Activated T-cell treated with anti-CD3 and anti-CD28 coated beads, Interleukin-2, amount 50 U/mL, for 1 hour (primary cell): ENCODE results near the gene C17orf75.
"Not testable (repeated sequence)": the region's sequence is repeated elsewhere in the genome, so short reads cannot be mapped to it uniquely, and the experiment has no call there.

Experiments used
- DNase-seq: peaks from one replicate; pipeline ENCODE4 v3.0.0-alpha.2; 2020

C17orf75 gene, protein sequence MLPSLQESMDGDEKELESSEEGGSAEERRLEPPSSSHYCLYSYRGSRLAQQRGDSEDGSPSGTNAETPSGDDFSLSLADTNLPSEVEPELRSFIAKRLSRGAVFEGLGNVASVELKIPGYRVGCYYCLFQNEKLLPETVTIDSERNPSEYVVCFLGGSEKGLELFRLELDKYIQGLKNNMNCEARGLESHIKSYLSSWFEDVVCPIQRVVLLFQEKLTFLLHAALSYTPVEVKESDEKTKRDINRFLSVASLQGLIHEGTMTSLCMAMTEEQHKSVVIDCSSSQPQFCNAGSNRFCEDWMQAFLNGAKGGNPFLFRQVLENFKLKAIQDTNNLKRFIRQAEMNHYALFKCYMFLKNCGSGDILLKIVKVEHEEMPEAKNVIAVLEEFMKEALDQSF

DNA sequence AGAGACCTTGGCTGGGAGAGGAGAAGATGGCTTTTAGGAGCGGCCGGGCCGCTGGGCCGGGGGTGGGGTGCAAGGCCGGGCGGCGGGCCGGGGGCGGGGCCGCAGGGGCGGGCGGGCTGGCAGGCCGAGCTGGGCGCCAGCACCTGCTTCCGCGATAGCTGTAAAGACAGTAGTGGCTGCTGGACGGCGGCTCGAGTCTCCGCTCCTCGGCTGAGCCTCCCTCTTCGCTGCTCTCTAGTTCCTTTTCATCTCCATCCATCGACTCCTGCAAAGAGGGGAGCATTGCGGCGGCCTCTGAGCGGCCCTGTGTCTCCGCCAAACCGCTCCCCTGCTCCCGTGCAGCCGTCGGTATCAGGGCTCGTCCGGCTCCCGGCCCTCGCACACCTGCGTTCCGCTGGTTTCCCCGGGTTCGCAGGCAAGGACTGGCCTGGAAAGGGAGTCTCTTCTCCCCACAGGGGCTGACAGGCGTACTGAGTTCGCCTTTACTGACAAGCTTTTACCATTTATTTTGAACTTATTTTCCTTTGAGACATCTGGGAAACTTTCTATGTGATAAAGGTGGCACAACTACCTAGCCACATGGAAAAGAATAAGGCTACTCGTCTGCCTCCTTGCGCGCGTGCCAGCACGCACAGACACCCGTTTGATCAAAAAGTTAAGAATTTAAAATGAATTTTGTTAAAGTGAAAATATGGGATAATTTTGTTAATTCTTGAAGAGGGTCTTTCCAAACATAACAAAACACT is at the start of gene C17orf75:
Gene C17orf75 (minus strand): TSS at position 317 of the 746 bp plus-strand sequence. CDS start 34 bp downstream, at position 283.
- peak; percentile 85 for DNase-seq

DNA sequence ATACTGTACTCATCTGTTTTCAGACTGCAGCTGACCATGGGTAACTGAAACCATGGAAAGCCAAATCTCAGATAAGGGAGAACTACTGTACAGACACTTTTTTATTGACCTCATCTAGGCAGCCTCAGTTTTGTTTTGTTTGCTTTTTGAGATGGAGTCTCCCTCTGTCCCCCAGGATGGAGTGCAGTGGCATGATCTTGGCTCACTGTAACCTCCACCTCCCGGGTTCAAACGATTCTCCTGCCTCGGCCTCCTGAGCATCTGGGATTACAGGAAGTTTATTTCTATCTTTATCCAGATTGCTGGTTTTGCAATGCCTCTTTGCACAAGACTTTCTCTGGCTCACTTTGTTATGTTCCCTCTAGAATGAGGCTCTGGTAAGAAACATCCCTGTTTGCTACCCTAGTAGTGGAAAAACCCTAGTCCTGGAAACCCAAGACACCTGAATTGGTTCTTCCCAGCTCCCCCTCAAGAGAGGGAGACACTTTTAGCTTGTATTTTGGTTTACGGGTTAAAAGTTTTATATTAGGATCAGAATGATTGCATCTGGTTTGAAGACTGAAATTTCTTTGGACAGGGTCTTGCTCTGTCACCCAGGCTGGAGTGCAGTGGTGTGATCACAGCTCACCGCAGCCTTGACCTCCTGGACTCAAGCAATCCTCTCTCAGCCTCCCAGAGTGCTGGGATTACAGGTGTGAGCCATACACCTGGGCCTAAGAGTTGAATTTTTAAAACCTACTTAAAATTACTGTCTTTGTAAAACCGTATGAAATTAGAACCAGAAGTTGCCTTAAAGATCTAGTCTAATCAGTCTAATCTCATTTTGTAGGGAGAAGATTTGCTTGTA is 46.9 kb upstream of the C17orf75 start:
- DNase-seq, result no peak

DNA sequence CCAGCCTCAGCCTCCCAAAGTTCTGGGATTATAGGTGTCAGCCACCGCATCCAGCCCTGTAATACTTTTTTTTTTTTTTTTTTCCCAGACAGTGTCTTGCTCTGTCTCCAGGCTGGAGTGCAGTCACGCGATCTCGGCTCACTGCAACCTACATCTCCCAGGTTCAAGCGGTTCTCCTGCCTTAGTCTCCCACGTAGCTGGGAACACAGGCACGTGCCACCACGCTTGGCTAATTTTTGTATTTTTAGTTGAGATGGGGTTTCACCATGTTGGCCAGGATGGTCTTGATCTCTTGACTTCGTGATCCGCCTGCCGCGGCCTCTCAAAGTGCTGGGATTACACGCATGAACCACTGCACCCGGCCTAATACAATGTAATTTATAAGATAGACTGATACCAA is 46.2 kb upstream of the C17orf75 start:
- DNase-seq, result not testable (repeated sequence)

DNA sequence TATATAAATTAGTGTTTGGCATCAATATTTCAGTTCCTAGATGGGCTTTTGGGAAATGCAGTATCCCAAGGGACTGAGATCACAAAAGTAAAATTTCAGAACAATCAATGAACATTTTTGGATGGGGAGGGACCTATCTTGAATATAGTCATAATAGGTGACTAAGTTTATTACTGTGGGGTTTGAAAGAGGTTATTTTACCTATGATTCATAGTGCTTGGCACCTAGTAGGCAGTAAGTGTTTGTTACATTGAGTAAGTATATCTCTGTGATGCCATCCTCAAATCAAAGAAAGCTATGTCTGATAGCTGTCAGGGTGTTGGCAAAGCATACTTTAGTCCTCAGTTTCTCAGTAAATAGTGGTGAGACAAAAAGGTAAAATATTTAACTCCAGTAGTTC is 44.9 kb upstream of the C17orf75 start:
- no peak for DNase-seq

DNA sequence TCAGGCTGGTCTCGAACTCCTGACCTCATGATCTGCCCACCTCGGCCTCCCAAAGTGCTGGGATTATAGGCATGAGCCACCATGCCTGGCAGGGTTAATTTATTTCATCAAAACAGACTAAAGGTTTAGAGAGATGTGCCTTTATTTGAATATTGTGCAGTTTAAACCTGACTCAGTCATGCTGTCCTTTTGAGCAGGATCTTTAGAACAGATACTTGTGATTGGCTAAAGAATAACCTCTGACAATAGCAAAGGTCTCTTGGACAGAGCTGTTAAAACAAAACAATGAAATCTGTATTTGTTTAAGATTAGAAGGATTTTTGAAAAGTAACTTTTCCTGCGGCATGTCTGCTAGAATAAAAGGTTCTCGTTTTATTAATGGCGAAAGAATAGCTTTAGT is 44.0 kb upstream of the C17orf75 start:
- DNase-seq, result no peak

DNA sequence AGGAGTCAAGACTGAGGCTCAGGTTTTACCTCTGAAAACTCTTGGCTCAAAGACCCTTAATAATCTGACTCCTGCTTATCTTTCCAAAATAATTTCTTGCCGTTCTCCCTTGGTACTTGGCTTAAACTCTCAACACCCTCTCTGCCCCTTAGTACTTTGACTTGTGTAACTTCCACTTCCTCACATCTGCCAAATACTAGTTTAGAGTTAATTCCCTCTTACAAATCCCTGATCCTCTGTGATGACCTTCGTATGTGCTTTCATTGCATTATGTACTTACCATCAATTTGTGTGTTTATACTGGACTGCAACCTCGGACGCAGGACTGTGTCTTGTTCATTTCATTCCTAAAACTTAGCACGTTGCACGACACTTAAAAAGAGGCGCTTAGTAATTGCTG is 43.1 kb upstream of the C17orf75 start:
- DNase-seq, result no peak

DNA sequence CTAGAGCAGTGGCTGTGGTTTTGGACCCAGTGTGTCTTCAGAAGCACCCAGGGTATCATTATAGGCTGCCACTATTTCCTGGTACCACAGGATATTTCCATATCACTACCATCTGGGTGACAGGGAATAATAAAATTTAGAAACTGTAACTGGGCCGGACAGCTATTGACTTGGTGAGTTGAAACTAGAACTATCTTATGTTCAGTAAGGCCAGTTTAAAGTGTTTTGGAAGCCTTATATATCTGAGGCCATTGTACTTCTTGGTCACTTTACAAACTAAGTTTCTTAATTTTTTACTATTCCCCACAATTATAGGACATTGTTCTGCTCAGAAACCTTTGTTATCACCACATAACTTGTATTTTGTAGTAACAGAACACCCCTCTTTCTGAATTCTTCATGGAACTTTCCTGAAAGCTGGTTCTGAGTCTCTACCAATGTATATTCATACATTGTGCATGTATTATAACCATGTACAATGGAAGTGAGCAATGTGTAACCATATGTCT is 42.0 kb upstream of the C17orf75 start:
- DNase-seq, result no peak

DNA sequence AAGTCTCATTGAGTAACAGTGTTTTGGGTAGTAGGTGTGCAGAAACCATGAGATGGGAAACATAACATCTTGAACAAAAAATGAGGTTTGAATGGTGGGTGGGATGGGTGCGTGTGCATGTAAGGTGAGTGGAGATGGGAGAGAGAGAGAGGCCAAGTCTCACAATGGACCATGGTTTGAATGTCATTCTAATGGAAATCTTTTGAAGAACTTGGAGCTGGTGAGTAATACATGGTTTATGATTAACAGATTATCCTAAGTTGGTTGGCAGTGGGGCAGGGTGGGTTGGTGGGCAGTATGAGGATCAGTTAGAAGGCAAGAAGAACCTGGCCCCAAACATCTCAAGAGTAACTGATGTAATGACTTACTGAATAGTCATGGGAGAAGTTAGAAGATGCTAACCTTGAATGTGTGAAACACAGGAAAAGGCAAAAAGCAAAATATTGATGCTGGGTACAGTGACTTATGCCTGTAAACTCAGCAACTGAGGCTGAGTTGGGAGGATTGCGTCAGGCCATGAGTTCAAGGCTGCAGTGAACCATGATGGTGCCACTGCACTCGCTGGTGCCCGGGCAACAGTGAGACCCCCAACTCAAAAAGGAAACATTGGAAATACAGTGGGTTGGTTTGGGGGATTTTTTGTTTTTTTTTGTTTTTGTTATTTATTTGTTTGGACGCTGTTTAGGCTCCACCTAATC is 40.7 kb upstream of the C17orf75 start:
- no peak for DNase-seq

DNA sequence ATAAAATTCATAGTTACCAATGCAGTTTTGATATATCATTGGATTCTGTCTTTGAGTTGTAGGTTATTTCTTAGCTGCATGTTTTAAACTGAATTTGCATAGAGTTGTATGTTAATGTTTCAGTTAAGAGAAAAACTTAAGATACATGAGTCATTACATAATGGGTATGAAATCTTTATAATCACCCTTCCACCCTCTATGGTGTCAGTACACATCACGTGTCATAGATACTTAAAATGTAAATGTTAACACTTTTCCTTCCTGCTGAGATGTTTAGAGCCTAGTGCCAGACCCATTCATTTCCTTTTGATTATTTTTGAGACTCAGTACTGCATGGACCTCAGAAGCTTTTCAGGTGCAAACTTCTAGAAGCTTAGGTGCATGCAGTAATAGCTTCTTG is 28.5 kb upstream of the C17orf75 start:
- no peak for DNase-seq

DNA sequence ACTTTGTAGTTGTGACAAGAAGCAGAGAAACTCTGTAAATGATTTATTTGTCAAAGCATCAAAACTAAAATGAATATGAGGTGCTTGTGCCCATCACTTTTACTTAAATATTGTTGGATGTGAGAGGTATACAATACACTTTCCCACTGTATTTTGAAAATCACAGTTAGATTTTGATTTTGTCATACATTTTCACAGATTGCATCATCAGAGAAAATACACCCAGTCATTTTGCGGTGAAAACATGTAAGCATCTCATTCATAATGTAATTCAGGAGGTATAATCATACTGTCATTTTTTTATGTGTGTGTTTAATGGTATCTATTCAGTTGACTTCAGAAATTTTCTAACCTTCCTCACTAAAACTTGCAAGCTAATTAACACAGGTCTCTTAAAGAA is 19.3 kb upstream of the C17orf75 start:
- no peak for DNase-seq

DNA sequence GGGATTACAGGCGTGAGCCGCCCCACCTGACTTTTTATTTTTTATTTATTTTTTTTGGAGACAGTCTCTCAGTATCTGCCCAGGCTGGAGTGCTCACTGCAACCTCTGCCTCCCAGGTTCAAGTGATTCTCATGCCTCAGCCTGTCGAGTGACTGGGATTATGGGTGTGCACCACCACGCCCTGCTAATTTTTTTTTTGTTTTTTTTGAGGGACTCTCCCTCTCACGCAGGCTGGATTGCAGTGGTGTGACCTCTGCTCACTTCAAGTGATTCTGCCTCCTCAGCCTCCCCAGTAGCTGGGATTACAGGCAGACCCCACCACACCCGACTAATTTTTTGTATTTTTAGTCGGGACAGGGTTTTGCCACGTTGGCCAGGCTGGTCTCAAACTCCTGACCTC is 15.6 kb upstream of the C17orf75 start:
- no peak for DNase-seq

DNA sequence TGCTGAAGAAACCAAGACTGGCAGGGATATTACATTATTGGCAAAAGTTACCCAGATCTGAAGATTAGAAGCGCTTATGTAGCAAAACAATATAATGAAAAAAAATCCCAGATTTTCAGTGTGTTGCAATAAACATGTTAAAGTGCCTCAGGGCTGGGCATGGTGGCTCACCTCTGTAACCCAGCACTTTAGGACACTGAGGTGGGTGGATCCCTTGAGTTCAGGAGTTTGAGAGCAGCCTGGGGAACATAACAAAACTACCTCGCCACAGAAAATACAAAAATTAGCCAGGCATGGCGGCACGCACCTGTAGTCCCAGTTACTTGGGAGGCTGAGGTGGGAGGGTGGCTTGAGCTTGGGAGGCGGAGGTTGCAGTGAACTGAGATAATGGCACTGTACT is 14.8 kb upstream of the C17orf75 start:
- DNase-seq, result no peak

DNA sequence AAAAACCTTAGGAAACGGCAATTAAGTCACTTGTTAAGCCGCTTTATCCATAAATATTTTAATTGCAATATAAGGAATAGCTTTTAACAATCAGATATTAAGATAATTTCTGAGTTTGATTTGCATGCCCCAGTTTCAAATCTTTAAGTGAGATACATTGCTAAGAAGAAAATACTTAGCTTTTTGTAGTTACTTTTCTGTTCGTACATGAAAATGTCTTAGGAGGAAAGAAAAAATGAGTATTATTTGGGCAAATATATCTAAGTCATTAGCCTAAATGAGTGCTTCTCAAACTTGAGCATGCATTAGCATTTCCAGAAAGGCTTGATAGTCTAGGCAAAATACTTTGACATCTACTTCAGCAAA is 14.4 kb upstream of the C17orf75 start:
- DNase-seq, result no peak

DNA sequence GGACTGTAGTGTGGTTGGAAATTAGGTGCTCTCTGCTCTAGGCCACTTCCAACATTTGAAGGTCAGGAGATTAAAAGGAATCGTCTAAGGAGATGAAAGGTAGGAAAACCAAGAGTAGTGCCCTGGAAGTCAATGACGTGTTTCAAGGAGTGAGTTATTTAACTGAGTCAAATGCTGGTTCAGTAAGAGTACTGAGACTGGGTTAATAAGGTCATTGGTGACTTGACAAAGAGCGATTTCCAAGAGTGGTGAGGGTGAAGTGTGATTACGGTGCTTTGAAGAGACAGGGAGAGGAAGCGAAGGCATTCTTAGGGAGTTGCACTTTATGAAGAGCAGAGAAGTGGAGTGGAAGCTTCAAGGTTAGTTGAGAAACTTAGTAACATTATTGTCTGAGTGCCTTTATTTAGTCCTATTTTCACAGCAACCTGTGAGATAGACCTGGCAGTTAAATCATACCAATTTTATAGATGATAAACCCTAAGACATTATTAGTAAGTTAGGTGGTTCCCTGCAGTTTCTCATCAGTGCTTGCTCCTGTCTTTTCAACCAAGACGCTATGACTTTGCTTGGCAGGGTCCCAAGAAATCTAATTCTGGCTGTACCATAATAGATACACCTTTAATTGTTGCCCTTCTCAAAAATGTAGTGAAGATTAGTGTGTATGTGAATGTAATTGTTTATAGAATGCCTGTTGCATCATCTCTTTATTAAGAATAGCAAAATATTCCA is 13.8 kb upstream of the C17orf75 start:
- DNase-seq, result no peak

DNA sequence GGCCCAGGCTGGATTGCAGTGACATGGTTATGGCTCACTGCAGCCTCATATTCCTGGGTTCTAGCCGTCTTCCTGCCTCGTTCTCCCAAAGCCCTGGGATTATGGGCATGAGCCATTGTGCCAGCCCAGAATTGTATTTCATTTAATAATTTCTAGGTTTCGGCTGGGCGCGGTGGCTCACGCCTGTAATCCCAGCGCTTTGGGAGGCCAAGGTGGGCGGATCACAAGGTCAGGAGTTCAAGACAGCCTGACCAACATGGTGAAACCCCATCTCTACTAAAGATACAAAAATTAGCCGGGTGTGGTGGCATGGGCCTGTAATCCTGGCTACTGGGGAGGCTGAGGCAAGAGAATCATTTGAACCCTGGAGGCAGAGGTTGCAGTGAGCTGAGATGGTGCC is 10.8 kb upstream of the C17orf75 start:
- not testable (repeated sequence) for DNase-seq

DNA sequence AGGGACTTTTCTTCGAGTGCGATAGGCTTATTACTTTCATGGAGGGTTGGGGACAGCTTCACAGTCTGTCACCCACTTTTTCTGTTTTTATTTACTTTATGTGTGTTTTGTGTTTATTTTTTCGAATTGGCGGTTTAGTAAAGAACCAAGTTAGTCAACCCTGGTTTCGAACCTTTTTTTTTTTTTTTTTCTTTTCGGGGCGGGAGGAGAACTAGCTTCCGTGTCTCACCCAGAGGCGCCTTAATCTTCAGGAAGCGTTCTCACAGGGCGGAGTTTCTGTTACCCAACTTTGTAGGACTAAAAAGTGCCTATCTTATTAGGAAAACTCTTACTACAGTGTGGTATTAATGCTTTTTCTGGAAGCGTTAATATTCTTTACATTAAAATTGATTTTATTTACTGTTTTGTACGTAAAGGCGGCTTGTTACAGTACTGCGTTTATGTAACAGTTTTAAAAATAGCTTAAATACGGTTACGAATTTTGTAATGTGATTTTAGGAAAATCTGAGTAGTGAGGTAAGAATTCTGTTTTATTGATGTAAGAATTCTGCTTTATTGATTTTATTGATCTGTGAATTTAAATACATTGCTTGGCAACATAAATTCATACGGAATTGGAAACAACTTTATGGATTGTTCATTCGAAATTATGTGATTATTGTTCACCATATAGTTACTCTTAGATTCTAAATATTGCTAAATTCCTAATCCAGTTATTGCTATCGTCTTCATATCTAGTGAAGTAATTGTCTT is 8.9 kb upstream of the C17orf75 start:
- no peak for DNase-seq

DNA sequence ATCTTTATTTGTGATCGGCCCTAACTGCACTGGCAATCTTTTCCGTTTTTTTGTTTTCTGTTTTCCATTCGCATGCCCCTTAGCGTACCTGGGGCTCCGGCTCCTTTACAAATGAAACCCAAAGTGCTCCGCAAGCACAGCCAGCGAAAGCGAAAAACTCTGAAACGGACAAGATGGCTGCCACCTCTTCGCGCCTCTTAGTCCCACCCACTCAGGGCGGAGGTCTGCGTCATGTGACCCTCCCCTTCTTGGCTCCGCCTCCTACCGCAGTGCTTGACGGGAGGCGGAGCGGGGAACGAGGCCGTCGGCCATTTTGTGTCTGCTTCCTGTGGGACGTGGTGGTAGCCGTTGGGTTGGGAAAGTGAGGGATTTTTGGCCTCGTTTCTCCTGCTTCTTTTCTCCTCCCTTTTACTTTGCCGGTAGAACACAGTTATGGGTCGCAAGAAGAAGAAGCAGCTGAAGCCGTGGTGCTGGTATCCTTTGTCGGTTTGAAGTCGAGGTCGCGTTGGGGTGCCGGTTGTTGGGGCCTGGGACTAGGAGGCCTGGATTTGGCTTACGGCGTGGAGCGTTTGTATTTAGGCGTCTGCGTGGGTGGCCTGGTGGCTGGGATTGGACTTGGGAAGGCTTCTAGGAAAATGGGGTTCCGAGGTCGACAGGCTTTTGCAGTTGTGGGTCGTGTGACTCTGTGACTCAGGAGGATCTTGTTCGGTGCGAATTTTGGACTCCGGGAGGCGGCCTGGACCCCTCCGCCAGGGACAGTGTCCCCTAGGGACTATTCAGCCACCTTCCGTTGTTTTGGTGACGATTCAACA is 8.1 kb upstream of the C17orf75 start, which contains the start of gene ZNF207:
Gene ZNF207 (plus strand): TSS at position 304 of the 812 bp plus-strand sequence. CDS start 129 bp downstream, at position 433.
- DNase-seq, result peak; percentile 96

DNA sequence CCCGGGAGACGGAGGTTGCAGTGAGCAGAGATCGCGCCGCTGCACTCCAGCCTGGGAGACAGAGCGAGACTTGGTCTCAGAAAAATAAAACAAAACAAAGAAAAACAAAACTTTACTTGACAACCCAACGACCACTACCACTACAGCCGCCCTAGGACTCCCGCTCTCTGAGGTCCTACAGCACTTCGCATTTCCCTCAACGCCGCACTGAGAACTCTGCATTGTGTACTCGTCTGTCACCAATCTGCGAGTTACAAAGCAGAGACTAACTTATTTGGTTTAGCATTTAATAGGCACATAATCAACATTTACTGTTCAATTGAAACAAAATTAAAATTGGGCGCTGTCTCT is 7.5 kb upstream of the C17orf75 start:
- DNase-seq, result peak; percentile 36

DNA sequence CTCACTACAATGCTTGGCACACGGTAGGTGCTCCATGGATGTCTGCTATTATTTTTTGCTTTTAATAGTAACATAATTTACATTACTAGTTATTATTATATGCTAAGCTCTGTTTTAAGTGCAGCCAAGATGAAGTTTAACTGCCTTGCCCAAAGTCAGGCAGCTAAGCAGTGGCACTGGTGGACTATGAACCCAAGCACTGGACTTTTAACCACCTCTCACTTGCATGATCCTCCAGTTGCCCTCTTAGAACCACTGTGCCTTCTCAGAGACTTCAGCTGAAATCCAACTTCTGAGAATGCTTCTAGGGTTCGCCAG is 6.5 kb upstream of the C17orf75 start:
- DNase-seq, result no peak

DNA sequence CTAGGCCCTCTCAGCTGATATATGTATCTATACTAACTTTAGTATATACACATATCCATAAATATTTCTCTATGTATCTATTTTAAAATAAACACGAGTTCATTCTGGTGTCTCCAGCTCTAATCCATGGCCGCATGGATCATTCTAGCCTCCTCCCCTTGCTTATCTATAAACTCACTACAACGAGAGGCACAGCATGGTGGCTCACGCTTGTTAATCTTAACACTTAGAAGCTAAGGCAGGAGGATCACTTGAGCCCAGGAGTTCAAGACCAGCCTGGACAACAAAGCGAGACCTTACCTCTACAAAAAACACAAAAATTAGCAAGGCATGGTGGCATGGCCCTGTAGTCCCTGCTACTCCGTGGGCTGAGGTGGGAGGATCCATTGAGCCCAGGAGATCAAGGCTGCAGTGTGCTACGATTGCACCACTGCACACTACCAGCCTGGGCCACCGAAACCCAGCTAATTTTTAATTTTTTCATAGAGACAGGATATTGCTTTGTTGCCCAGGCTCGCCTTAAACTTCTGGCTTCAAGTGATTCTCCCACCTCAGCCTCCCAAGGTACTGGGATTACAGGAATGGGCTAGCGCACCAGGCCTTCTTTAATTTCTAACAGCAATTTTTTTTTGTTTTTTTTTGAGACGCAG is 4.1 kb upstream of the C17orf75 start:
- no peak for DNase-seq
